ENCODE data around the gene EFCAB7. TPM values are rescaled to one million over a fixed set of nuclear protein-coding genes. Genes with fewer than 3 reads are reported as not detected.

EFCAB7 gene
- total RNA-seq, 2 donors from 2014 or later, result 5.1 to 9.4 TPM

DNA sequence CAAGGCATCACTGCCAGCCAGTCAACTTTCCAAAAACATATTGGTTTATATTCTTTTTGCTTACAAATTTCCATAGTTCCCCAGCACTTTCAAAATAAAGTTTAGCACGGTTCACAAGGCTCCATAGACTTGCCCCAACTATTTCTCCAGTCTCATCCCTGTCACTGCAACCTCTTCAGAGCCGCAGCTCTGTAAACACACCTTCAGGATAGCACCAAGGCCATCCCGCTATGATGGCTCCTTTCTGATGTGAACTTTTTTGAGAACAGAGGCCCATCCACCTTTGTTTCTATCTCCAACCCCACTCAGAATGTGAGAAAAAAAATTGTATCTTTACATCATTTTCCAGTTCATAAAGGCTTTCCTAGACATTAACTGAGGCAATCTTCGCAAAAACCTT, 96.2 kb downstream of the EFCAB7 start:
- Mint-ChIP-seq H3K36me3 (ENCODE audit: low read depth) (no peaks in the 10 kb centered on the region), H3K27ac (no peak overlapping the region), H3K4me1 (peaks cover 2% of the 10 kb centered on the region), H3K27me3 (no peaks in the 10 kb centered on the region), H3K4me3 (no peak overlapping the region)
- ATAC-seq (no peak), DNase-seq (no peak)
- no peaks in the 10 kb centered on the region for H3K9me3 ChIP-seq (ENCODE audit: control insufficient read depth, low read length, poor library complexity, severe bottlenecking)

DNA sequence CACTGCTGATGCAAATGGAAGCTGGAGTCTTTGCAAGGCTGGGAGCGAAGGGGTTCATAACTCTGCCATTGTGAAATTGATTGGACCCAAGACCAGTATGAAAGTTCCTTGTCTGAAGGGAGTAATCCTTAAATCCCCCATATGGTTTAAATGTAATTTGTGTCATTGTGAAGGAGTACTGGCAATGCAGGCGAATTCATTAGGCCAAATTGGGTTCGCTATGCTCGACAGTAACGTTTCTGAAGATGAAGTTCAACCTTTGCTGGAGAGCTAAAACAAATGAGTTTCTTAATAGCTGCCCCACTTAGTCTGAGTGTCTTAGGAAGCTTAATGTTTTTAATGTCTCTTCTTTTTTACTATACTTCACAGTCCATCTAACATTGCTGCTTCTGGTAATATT, 97.3 kb downstream of the EFCAB7 start:
- H3K36me3 Mint-ChIP-seq (ENCODE audit: low read depth), result no peaks in the 10 kb centered on the region
- H3K4me1 Mint-ChIP-seq, result peaks cover 2% of the 10 kb centered on the region
- DNase-seq (no peak), ATAC-seq (no peak)
- H3K27ac Mint-ChIP-seq, result peak overlapping the region; percentile 16
- peak overlapping the region; percentile 25 for H3K4me3 Mint-ChIP-seq
- no peaks in the 10 kb centered on the region for H3K27me3 Mint-ChIP-seq
- H3K9me3 ChIP-seq (ENCODE audit: control insufficient read depth, low read length, poor library complexity, severe bottlenecking), result no peaks in the 10 kb centered on the region

DNA sequence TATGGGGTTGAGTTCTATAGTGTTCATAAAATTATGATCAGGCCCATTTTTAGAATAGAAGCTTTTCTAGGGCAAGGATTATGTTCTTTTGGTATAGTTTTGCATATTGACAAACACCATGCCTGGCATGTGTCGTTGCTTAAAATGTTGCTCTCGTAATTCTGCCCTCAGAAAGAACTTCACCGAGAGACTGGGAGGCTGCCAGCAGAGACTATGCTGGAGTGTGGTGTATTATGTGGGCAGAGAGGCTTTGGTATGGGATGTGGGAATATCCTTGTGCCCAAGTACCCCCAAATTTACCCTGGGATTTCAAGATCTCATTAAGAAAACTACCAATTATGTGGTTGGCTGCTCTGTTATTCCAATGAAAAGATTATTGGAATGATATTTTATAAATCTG, 97.8 kb downstream of the EFCAB7 start:
- no peak for DNase-seq
- no peak for ATAC-seq
- no peaks in the 10 kb centered on the region for H3K36me3 Mint-ChIP-seq (ENCODE audit: low read depth)
- H3K9me3 ChIP-seq (ENCODE audit: control insufficient read depth, low read length, poor library complexity, severe bottlenecking), result no peaks in the 10 kb centered on the region
- H3K27me3 Mint-ChIP-seq, result no peaks in the 10 kb centered on the region
- H3K4me3 Mint-ChIP-seq, result peak overlapping the region; percentile 25
- peak overlapping the region; percentile 16 for H3K27ac Mint-ChIP-seq
- peaks cover 3% of the 10 kb centered on the region for H3K4me1 Mint-ChIP-seq

DNA sequence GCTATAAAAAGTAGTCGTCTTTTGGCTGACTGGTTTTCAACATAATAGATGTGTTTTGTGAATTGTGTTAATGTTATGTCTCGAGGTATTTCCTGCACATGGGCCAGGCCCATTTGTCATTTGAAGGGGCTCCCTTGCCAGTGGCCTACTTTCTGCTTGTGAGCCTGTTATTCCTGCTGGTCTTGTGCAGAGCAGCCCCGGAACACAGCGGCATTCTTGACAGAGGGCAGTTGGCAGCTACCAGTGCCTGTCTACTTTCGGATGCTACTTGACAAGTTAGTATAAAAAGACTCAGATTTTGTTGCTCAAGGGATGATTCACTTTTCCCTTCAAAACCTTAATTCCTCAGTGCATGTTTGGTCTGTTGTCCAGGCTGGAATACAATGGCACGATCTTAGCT, 98.4 kb downstream of the EFCAB7 start:
- no peak overlapping the region for H3K4me3 Mint-ChIP-seq
- H3K27me3 Mint-ChIP-seq, result no peaks in the 10 kb centered on the region
- H3K27ac Mint-ChIP-seq, result peak overlapping the region; percentile 4
- peaks cover 6% of the 10 kb centered on the region for H3K4me1 Mint-ChIP-seq
- no peaks in the 10 kb centered on the region for H3K9me3 ChIP-seq (ENCODE audit: control insufficient read depth, low read length, poor library complexity, severe bottlenecking)
- H3K36me3 Mint-ChIP-seq (ENCODE audit: low read depth), result no peaks in the 10 kb centered on the region
- DNase-seq (no peak), ATAC-seq (no peak)

Other genes with a start within 250 kb of the EFCAB7 start
- gene FOXD3, start 201.0 kb upstream of the EFCAB7 start, total RNA-seq, result not detected
- gene ALG6, start 155.9 kb upstream of the EFCAB7 start, total RNA-seq, result 10 to 100 TPM; 15.0 to 18.9 TPM
- 10 to 100 TPM; 13.3 to 20.3 TPM for gene ITGB3BP, start 300 bp upstream of the EFCAB7 start, total RNA-seq
- gene PGM1, start 69.9 kb downstream of the EFCAB7 start, total RNA-seq, result 10 to 100 TPM; 11.7 to 14.2 TPM